Lung microvascular endothelial cell (primary cell): ENCODE measurements around the gene STX16. TPM values are rescaled to one million over a fixed set of nuclear protein-coding genes. Genes with fewer than 3 reads are reported as not detected.
A peak's percentile ranks its signal among the peaks of the same experiment; 100 is the strongest.

Source experiments
- DNase-seq, 2 donors: peaks; one replicate each; pipeline versions ENCODE4 v3.0.0 to v3.0.0-alpha.2; 2010; ENCODE audit warnings: low read depth in 2 of 2
- total RNA-seq: library from RNA; depleted of rRNA; stranded (reverse); fragments of >200 nt; gene quantifications from 2 replicates; pipeline ENCODE4 v1.2.1, GENCODE V29; 2014

The STX16 gene, protein sequence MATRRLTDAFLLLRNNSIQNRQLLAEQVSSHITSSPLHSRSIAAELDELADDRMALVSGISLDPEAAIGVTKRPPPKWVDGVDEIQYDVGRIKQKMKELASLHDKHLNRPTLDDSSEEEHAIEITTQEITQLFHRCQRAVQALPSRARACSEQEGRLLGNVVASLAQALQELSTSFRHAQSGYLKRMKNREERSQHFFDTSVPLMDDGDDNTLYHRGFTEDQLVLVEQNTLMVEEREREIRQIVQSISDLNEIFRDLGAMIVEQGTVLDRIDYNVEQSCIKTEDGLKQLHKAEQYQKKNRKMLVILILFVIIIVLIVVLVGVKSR
- total RNA-seq, result 17.2 and 22.8 TPM in 2 replicates

GRCh38 chr20:58650776-58651558, at the start of gene STX16:
Gene STX16 (plus strand): TSS chr20:58651283. CDS start chr20:58652007, 724 bp downstream.
- DNase-seq, result peak; percentile 93 to 94

- DNase-seq, result no peak
These were observed 49.0 kb upstream of the STX16 start for GRCh38 chr20:58602124-58602523.

- no peak for DNase-seq
These were observed 47.4 kb upstream of the STX16 start for GRCh38 chr20:58603721-58604120.

- no peak for DNase-seq
These were observed 46.8 kb upstream of the STX16 start for GRCh38 chr20:58604128-58604881.

DNA sequence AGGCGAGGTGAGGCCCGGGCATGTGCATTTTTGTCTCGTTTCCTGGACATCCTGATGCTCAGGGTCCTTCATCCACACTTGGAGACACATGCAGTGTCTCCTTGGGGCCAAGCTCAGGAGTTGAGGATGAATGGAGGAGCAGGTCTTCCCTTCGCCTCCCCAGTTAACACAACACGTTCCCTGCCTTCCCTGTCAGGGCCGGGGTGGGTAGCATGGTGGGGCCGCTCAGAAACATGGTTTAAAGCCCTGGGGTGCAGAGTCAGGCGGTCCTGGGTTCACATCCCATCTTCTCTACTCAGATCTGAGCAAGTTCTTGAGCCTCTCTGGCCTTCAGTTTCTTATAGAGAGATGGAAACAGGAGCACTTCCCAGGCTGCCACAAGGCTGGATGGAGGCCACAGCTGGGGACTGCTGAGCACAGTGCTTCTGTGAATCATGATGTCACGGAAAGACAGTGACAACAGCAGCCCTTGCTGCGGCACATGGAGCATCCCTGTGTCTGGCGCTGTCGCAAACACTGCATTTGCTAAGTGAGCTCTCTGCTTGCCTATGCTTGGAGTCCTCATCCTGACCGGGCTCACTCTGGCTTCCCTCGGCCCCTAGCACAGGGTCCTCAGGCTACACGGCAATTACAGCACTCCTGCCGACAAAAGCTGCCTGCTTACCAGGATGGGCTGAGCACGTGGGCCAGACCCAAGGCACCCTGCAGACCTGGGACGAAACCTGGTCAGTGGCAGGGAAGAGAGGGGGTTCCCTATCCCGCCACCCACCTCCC, 45.6 kb upstream of the STX16 start:
- DNase-seq, result no peak

- DNase-seq, result no peak
These were observed 44.9 kb upstream of the STX16 start for GRCh38 chr20:58606184-58606583.

DNA sequence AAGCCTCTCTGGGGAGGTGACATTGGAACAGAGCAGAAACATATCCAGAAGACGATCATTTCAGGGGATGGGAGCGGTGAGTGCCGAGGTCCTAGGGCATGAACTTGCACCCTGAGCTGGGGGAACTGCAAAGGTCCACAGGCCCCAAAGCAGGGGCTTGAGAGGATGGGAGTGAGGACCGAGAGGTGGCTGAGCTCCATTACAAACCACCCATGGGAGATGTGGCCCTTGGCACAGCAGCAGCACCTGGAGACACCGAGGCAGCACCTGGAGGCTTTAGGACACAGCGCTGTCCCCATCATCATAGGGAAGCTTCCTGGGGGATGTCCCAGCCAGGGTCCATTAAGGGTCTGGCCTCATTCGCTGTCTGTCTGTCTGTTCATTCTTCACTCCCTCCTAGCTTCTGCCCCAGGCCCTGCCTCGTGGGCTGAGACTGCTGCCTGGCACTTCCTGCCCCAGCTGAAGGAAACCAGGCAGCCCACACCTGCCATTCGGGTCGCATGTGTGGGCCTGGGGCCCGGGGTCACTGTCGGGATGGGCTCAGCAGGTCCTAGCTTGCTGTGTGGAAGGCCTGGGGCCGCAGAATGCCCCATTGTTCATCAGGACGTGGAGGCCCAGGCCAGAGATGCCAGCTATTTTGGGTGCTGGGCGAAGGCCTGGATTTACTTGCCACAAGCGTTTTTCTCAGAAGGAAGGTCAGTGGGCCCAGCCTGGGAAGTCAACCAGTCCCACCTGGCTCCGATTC, 42.8 kb upstream of the STX16 start:
- DNase-seq, result no peak

DNA sequence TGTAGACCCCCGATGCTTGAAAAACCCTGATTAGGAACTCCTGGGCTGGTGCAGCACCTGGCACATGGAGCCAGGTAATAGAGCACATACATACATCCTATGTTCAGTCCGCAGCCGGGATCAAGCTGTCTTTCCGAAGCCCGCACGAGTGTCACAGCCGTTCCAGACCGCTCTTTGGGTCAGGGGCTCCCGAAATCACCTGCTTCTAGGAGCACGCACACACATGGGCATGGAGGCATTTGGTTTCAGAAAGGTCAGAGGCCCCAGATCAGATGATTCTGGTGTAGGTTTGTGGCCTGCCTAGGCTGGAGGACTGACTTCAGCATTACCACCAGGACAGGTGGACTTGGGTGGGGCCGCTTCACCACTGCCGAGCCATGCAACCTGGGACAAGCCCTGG, 42.1 kb upstream of the STX16 start:
- no peak for DNase-seq

- DNase-seq, result no peak
These were observed 40.8 kb upstream of the STX16 start for GRCh38 chr20:58610071-58610800.

GRCh38 chr20:58610811-58611210, 40.3 kb upstream of the STX16 start:
- DNase-seq, result no peak

- no peak for DNase-seq
These were observed 39.6 kb upstream of the STX16 start for GRCh38 chr20:58611236-58612030.

DNA sequence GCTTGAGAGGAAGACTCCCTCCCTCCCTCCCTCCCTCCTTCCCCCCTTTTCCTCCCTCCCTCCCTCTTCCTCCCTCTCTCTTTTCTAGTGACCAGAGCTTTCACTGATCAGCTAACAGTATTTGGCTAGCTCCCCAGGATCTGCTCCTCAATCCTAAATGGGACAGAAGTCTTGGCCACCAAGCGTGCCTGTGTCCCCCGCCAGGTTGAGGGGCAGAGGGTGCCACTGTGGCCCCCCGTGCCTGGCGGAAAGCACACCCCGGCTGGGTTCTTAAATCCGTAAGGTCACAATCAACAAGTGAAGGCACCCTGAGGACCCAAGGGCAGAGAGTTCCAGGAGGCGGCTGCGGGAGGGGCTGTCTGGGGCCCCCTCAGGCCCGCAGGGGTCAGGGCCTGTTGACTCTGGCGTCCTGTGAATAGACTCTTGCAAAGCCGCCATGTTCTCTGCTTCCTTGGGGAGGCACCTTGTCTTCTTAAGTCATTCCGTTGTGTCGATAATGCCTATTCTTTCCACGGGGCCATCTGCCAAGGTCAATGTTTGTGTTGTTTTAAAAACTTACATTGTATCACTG, 38.9 kb upstream of the STX16 start:
- DNase-seq, result peak in 1 of 2 donors; percentile 17

GRCh38 chr20:58613061-58613854, 37.8 kb upstream of the STX16 start:
- DNase-seq, result no peak

- no peak for DNase-seq
These were observed 36.7 kb upstream of the STX16 start for GRCh38 chr20:58614366-58614765.

DNA sequence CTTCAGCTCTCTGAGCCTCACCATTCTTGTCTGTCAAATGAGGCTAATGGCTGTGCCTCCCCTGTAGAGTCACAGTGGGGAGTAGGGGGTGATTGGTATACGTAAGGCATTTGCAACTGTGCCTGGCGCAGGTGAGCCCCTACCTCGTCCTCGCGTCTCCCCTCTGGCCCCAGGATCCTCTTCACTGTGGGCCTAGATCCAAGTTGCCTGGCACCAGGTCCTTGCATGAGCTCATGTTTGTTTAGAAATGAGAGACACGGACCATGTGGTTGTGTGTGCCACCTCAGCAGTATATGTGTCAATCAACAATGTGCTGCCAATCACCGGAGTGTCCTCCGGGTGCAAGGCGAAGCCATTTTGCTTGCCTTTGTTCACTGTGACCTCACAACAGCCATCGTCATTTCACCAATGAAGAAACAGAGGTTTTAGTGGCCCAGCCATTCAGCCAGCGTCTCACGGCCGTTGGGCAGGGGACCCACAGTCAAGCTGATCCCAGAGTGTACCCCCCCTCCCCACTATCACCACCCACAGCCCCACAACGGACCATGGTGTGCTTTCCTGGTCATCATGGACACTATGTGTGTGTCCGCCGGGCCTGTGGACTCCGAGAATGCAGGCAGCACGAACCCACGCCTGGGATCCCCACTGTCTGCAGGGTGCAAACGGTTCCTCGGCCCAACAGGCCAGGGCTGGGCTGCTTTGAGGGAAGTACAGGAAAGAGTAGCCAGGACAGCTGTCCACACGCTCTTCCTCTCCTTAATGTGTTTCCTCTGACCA, 35.9 kb upstream of the STX16 start:
- DNase-seq, result no peak

- no peak for DNase-seq
These were observed 34.7 kb upstream of the STX16 start for GRCh38 chr20:58616411-58616810.

DNA sequence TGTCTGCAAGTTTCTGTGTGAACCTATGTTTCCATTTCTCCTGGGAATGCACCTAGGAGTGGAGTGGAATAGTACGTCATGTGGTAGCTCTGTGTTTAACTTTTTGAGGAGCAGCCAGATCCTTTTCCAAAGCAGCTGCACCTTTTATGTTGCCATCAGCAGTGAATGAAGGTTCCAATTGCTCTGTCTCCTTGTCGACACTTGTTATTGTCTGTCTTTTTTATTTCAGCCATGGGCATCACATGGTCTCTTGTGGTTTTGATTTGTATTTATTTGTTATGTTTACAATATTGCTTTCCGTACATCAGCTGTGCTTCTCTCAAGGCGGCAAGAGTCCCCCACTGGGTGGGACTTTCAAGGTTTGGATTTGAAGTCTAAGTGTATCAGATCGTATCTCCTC, 33.9 kb upstream of the STX16 start:
- DNase-seq, result no peak
